Measurements from ENCODE around the gene FLNB.

DNA sequence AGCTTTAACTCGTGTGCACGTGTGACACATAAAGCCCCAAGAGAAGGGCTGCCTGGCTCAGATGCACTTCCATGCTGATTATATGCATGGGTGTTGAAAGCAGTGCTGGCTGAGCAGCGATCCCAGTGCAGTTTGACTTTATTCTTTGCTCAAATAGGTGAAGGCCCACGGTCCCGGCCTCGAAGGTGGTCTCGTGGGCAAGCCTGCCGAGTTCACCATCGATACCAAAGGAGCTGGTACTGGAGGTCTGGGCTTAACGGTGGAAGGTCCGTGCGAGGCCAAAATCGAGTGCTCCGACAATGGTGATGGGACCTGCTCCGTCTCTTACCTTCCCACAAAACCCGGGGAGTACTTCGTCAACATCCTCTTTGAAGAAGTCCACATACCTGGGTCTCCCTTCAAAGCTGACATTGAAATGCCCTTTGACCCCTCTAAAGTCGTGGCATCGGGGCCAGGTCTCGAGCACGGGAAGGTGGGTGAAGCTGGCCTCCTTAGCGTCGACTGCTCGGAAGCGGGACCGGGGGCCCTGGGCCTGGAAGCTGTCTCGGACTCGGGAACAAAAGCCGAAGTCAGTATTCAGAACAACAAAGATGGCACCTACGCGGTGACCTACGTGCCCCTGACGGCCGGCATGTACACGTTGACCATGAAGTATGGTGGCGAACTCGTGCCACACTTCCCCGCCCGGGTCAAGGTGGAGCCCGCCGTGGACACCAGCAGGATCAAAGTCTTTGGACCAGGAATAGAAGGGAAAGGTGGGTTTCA lies 114.9 kb downstream of the FLNB start:
- TF ChIP-seq, protein P1, sequence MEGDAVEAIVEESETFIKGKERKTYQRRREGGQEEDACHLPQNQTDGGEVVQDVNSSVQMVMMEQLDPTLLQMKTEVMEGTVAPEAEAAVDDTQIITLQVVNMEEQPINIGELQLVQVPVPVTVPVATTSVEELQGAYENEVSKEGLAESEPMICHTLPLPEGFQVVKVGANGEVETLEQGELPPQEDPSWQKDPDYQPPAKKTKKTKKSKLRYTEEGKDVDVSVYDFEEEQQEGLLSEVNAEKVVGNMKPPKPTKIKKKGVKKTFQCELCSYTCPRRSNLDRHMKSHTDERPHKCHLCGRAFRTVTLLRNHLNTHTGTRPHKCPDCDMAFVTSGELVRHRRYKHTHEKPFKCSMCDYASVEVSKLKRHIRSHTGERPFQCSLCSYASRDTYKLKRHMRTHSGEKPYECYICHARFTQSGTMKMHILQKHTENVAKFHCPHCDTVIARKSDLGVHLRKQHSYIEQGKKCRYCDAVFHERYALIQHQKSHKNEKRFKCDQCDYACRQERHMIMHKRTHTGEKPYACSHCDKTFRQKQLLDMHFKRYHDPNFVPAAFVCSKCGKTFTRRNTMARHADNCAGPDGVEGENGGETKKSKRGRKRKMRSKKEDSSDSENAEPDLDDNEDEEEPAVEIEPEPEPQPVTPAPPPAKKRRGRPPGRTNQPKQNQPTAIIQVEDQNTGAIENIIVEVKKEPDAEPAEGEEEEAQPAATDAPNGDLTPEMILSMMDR (CRISPR knock-in tag; IDR thresholded peaks at IDR 0.05): no peak
- TF ChIP-seq ZZZ3 (CRISPR knock-in tag; IDR thresholded peaks at IDR 0.05; ENCODE audit: borderline replicate concordance): no peak
- TF ChIP-seq TARDBP (CRISPR knock-in tag; IDR thresholded peaks at IDR 0.05): no peak
- TF ChIP-seq ZNF431 (CRISPR knock-in tag; IDR thresholded peaks at IDR 0.05; ENCODE audit: borderline replicate concordance, low read depth): no peak
- no peak for TF ChIP-seq CENPX (CRISPR knock-in tag; IDR thresholded peaks at IDR 0.05)
- TF ChIP-seq ZSCAN20 (CRISPR knock-in tag; IDR thresholded peaks at IDR 0.05; ENCODE audit: borderline replicate concordance): no peak
- no peak for TF ChIP-seq ZSCAN29 (CRISPR knock-in tag; conservative IDR thresholded peaks at IDR 0.05)
